ENCODE results near the gene GPR18. TPM values are rescaled to one million over a fixed set of nuclear protein-coding genes. Genes with fewer than 3 reads are reported as not detected.

Gene GPR18
- total RNA-seq, 1 experiment from 2014 or later = not detected

DNA sequence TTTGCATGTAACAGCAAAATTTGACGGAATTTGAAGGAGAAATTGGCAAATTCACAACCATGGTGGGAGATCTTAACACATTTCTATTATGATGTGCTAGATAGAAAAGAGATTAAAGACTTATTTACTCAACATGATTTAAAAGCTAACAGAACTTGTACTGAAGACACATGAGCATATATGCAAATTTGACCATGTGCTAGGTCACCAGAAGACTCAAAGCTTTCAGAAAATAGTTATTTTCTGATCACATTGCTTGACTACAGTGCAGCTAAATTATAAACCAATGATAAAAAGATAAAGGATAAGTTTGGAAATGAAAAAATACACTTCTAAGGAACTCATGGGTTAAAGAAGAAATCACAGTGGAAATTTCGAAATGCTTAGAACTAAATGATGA, 39.9 kb upstream of the GPR18 start:
- Mint-ChIP-seq H3K36me3 (ENCODE audit: insufficient read depth, unreplicated experiment) (peaks cover 15% of the 10 kb centered on the region), H3K9me3 (ENCODE audit: unreplicated experiment) (no peaks in the 10 kb centered on the region), H3K4me1 (ENCODE audit: low read depth, unreplicated experiment) (peaks cover 24% of the 10 kb centered on the region), H3K27ac (ENCODE audit: unreplicated experiment) (no peak overlapping the region), H3K4me3 (ENCODE audit: unreplicated experiment) (no peak overlapping the region), H3K27me3 (ENCODE audit: insufficient read depth, unreplicated experiment) (no peaks in the 10 kb centered on the region)
- H3K27me3 ChIP-seq (replicated peaks; ENCODE audit: control insufficient read depth, insufficient read depth, low read length) = no peaks in the 10 kb centered on the region
- intact Hi-C loops (cut with micrococcal nuclease; ENCODE audit: unreplicated experiment) = loop anchor here (10.0 kb wide), 1 partner anchor 137 kb away; no protein-coding TSS in a partner anchor
- H3K9me3 ChIP-seq = no peaks in the 10 kb centered on the region
- no peaks in the 10 kb centered on the region for H3K4me1 ChIP-seq
- ChIA-PET POLR2A (no interaction called here), CTCF (interaction anchor here (0.6 kb wide), 1 partner anchor 97 kb away, joined by 3 read pairs; no protein-coding TSS in a partner anchor)
- no TSS peak for BruUV-seq (replicated peaks)
- no peak for DNase-seq
- TF ChIP-seq, protein P1, sequence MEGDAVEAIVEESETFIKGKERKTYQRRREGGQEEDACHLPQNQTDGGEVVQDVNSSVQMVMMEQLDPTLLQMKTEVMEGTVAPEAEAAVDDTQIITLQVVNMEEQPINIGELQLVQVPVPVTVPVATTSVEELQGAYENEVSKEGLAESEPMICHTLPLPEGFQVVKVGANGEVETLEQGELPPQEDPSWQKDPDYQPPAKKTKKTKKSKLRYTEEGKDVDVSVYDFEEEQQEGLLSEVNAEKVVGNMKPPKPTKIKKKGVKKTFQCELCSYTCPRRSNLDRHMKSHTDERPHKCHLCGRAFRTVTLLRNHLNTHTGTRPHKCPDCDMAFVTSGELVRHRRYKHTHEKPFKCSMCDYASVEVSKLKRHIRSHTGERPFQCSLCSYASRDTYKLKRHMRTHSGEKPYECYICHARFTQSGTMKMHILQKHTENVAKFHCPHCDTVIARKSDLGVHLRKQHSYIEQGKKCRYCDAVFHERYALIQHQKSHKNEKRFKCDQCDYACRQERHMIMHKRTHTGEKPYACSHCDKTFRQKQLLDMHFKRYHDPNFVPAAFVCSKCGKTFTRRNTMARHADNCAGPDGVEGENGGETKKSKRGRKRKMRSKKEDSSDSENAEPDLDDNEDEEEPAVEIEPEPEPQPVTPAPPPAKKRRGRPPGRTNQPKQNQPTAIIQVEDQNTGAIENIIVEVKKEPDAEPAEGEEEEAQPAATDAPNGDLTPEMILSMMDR (IDR thresholded peaks at IDR 0.05; ENCODE audit: insufficient read depth in 1 of 2, low read depth in 1 of 2, low read length in 1 of 2, severe bottlenecking in 1 of 2, unreplicated experiment in 1 of 2) = no peak
- no peak overlapping the region for H3K4me3 ChIP-seq (ENCODE audit: low read depth, low read length)
- H3K36me3 ChIP-seq (ENCODE audit: control insufficient read depth, insufficient read depth, low read length) = no peaks in the 10 kb centered on the region; the same call in 1 of the 2 replicates

DNA sequence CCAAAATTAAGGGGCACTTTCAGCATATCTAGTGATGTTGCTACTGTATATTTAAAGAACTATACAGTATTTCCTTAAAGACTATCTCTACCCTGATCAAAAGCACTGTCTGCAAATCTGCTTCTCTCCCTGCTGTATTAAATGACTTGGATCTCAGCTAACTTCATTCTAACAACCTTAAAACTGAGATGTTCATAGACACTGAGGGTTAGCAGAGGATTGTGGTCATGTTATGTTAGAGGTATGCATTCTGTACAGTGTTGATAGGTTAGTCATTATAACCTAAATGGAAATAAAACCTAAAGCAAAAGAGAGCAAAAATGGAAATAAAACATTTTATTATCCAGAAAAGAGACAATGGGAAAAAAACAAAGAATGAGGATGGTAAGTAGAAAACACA, 39.2 kb upstream of the GPR18 start:
- H3K27ac Mint-ChIP-seq (ENCODE audit: unreplicated experiment) = no peak overlapping the region
- peaks cover 15% of the 10 kb centered on the region for H3K36me3 Mint-ChIP-seq (ENCODE audit: insufficient read depth, unreplicated experiment)
- ChIA-PET POLR2A (no interaction called here), CTCF (no interaction called here)
- Histone ChIP-seq H3K9me3 (no peaks in the 10 kb centered on the region), H3K4me1 (no peaks in the 10 kb centered on the region), H3K36me3 (ENCODE audit: control insufficient read depth, insufficient read depth, low read length) (no peaks in the 10 kb centered on the region), H3K27me3 (replicated peaks; ENCODE audit: control insufficient read depth, insufficient read depth, low read length) (no peaks in the 10 kb centered on the region), H3K4me3 (ENCODE audit: low read depth, low read length) (no peak overlapping the region)
- DNase-seq = no peak
- peaks cover 24% of the 10 kb centered on the region for H3K4me1 Mint-ChIP-seq (ENCODE audit: low read depth, unreplicated experiment)
- no TSS peak for BruUV-seq (replicated peaks)
- no peaks in the 10 kb centered on the region for H3K27me3 Mint-ChIP-seq (ENCODE audit: insufficient read depth, unreplicated experiment)
- intact Hi-C loops (cut with micrococcal nuclease; ENCODE audit: unreplicated experiment) = loop anchor here (10.0 kb wide), 1 partner anchor 137 kb away; no protein-coding TSS in a partner anchor
- no peaks in the 10 kb centered on the region for H3K9me3 Mint-ChIP-seq (ENCODE audit: unreplicated experiment)
- no peak overlapping the region for H3K4me3 Mint-ChIP-seq (ENCODE audit: unreplicated experiment)
- TF ChIP-seq, protein P1 (IDR thresholded peaks at IDR 0.05; ENCODE audit: insufficient read depth in 1 of 2, low read depth in 1 of 2, low read length in 1 of 2, severe bottlenecking in 1 of 2, unreplicated experiment in 1 of 2) = no peak

DNA sequence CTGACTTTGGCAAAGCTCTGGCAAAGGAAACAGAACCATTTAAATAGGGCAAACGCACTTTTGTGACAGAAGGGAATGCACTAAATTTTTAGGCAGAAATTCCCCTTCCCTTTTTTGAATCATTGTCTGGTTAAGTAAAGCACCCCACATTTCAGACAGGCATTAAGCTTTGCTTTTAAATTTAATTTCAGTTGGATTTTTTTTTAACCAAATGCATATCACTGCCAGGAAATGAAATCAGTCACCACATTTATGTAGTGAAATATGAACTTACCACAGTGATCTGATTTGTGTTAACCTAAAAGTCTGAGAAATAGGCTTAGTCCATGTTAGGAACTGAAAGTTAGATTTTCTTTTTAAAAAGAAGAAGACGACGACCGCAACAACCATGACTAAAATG, 38.2 kb upstream of the GPR18 start:
- H3K9me3 ChIP-seq = no peaks in the 10 kb centered on the region
- peaks cover 15% of the 10 kb centered on the region for H3K36me3 Mint-ChIP-seq (ENCODE audit: insufficient read depth, unreplicated experiment)
- CTCF ChIA-PET = no interaction called here
- no peaks in the 10 kb centered on the region for H3K27me3 ChIP-seq (replicated peaks; ENCODE audit: control insufficient read depth, insufficient read depth, low read length)
- H3K4me1 Mint-ChIP-seq (ENCODE audit: low read depth, unreplicated experiment) = peaks cover 24% of the 10 kb centered on the region
- POLR2A ChIA-PET = no interaction called here
- no peak for DNase-seq
- no TSS peak for BruUV-seq (replicated peaks)
- no peaks in the 10 kb centered on the region for H3K9me3 Mint-ChIP-seq (ENCODE audit: unreplicated experiment)
- H3K36me3 ChIP-seq (ENCODE audit: control insufficient read depth, insufficient read depth, low read length) = no peaks in the 10 kb centered on the region
- no peak overlapping the region for H3K27ac Mint-ChIP-seq (ENCODE audit: unreplicated experiment)
- H3K4me3 Mint-ChIP-seq (ENCODE audit: unreplicated experiment) = no peak overlapping the region
- intact Hi-C loops (cut with micrococcal nuclease; ENCODE audit: unreplicated experiment) = loop anchor here (10.0 kb wide), 1 partner anchor 138 kb away; no protein-coding TSS in a partner anchor
- no peaks in the 10 kb centered on the region for H3K4me1 ChIP-seq
- H3K4me3 ChIP-seq (ENCODE audit: low read depth, low read length) = no peak overlapping the region
- TF ChIP-seq, protein P1 (IDR thresholded peaks at IDR 0.05; ENCODE audit: insufficient read depth in 1 of 2, low read depth in 1 of 2, low read length in 1 of 2, severe bottlenecking in 1 of 2, unreplicated experiment in 1 of 2) = no peak
- no peaks in the 10 kb centered on the region for H3K27me3 Mint-ChIP-seq (ENCODE audit: insufficient read depth, unreplicated experiment)
